Muscle of back (tissue), 11 donors: Measurements from ENCODE around the gene CPNE6. TPM values are rescaled to one million over a fixed set of nuclear protein-coding genes. Genes with fewer than 3 reads are reported as not detected.

ENCODE experiments used
- DNase-seq, 3 donors: peaks; one replicate each; pipeline versions ENCODE4 v3.0.0 to v3.0.0-alpha.2; 2013
- polyA plus RNA-seq, 10 donors: library from polyadenylated mRNA; unstranded; fragments of 120-200 nt; gene quantifications; one replicate each; pipeline ENCODE4 v1.2.1, GENCODE V29; 2013; ENCODE audit not compliant: insufficient read length in 10 of 10

Gene CPNE6
- polyA plus RNA-seq, 10 donors = 0.07 TPM; not detected in 9

DNA sequence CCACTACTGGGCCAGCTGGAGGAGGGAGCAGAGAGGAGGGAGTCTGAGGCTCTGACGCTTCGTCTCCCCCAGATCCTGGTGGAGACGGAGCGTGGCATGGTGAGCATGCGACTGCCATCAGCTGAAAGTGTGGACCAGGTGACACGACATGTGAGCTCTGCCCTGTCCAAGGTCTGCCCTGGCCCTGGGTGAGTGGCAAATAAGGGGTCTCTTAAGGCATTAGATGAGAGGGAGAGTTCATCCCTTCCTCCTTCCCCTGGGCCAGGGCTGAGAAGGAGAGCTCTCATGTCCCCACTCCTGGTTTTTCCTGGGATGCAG lies 17.1 kb upstream of the CPNE6 start:
- DNase-seq = no peak

DNA sequence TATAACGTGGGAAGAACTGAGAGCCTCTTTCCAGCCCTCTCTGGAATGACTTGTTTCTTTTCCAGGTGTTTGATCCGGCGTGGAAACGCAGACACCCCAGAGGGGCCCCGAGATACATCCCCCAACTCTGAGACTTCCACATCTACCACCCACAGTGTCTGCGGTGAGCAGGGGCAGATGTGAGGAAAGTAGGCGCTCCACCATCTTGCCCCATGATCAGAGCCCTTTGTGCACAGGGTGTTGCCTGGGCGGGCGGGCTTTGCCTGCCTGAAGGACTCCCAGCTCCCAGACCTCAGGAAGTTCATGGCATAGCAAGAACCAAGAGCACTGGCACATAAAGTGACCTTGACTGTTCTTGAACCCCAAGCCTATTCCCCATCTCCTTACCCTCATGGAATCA lies 16.7 kb upstream of the CPNE6 start:
- no peak for DNase-seq

DNA sequence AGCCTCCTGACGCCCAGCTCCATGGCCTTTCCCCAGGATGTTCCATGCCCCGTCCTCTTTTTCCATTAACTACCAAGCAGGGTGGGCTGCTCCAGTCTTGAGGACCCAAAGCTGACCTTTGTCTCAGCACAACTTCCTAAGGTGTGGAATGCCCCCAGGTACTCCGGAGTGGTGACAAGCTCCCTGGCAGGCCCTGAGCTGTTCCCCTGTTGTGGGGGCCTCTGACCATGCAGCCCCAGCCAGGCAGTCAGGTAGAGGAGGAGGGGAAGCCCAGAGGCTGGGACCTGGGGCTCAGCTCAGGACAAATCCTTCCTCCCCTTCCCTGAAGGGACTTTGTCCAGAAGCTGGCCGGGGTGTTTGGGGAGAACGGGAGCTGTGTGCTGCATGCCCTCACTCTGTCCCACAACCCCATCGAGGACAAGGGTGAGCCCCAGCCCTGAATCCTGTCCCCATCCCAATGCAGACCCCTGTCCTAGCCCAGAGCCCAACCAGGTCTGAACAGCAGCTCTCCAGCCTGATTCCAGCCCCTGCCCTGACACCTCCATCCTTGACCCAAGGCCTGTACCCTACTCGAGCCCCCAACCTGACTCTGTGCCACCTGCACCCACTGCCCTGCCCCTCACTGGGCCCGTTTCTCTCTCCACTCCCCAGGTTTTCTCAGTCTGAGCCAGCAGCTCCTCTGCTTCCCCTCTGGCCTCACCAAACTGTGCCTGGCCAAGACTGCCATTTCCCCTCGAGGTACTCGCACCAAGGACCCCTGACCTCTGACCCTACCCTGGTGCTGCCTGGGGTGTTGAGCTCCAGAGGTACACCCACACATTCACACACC lies 15.2 kb upstream of the CPNE6 start:
- DNase-seq = no peak

DNA sequence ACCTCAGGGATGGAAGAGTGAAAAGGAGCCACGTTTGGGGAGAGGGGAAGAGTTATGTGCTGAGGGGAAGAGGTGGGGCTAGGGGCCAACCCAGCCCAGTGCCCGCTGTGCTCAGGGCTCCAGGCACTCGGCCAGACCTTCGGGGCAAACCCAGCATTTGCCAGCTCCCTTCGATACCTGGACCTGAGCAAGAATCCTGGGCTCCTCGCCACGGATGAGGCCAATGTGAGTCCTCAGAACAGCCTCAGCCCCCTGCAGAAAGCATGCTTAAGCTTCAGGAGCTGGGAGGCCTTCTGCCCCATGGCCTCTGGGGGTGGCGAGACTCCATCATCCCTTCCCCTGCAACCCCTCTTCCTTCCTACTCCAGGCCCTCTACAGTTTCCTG lies 14.6 kb upstream of the CPNE6 start:
- DNase-seq = no peak

DNA sequence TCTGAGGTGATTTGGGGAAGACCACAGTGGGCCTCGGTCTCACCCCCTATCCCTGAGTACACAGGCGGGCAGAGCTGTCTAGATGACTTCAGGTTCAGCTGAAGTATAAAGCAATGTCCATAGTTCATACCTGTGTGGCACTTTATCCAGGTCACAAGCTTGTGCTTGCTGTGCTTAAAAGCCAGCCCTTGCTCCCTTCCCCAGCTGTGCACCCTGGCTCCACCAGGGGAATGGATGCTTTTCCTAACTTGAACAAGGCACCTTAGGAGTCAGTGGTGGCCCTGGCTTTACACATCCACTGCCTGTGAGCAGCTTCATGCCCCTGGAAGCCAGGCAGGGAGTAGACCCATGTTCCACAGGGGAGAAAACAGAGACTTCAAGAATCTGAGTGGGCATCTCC lies 14.1 kb upstream of the CPNE6 start:
- no peak for DNase-seq

DNA sequence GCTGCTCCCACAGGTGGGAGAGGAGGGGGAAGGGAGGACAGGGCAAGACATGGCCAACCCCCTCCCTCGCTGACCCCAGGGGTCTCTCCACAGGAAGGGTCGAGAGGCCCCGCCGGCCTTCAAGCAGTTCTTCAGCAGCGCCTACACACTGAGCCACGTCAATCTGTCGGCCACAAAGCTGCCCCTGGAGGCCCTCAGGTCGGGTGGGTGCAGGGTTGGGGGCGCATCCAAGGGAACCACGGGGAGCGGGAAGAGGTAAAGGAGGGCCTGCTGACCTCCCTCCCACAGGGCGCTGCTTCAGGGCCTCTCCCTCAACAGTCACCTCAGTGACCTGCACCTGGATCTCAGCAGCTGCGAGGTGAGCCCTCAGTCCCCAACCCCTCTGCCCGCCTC lies 13.5 kb upstream of the CPNE6 start:
- no peak for DNase-seq

DNA sequence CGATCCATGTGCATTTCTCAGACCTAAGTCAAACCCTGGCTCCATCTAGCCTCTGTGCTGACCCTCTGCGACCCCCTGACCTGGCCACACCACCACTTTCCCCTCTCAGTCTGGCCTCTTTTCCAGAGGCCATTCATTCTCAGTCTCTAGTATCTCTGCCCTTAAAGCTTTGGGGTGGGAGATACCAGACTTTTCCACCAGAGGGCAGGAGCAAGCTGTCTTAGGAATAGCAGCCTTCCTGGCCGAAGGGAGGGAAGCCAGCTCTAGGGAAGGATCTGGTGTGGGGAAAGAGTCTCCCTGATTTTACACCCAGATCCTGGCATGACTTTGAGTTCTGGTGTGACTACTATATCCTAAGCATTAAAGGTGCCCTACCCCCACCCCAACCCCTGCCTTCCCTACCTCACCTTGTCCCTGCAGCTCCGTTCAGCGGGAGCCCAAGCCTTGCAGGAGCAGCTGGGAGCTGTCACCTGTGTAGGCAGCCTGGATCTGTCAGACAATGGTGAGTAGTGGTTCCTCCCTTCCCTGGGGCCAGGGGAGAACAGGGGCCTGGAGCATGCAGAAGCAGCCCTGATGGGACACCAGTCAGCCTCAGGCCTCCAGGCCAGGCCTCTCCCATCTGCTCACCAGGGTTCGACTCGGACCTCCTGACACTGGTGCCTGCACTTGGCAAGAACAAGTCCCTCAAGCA lies 13.0 kb upstream of the CPNE6 start:
- peak; percentile 38 to 86 (median 77) for DNase-seq

DNA sequence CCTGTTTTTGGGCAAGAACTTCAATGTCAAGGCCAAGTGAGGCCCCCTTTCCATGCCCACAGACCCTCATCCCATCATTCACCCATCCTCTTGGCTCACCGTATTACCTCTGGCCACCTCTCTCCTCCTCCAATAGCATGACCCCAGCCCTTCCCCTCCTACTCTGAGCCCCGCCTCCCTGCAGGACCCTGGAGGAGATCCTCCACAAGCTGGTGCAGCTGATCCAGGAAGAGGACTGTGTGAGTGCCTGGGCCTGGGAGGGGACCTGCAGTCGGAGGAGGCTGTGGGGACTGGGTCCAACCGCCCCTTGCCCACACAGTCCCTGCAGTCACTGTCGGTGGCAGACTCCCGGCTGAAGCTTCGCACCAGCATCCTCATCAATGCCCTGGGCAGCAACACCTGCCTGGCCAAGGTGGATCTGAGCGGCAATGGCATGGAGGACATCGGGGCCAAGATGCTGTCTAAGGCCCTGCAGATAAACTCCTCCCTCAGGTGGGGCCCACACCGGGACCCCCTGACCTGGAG lies 12.3 kb upstream of the CPNE6 start:
- no peak for DNase-seq

DNA sequence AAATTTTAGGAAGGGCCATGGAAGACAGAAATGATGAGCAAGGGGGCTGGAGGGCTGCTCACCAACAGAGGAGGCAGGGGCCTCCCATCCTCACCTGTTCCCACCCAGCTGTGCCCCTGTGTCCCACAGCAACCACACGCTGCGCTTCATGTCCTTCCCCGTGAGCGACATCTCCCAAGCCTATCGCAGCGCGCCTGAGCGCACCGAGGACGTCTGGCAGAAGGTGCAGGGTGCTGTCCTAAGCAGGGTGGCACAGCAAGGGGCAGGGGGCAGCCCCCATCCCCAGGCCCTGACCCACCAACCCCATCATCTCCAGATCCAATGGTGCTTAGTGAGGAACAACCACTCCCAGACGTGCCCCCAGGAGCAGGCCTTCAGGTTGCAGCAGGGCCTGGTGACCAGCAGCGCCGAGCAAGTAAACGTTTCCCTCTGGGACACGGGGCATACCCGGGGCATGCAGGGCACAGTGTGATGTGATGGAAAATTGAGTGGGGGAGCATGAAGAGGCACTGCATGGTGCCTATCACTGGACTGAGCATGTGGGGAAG lies 11.4 kb upstream of the CPNE6 start:
- no peak for DNase-seq

DNA sequence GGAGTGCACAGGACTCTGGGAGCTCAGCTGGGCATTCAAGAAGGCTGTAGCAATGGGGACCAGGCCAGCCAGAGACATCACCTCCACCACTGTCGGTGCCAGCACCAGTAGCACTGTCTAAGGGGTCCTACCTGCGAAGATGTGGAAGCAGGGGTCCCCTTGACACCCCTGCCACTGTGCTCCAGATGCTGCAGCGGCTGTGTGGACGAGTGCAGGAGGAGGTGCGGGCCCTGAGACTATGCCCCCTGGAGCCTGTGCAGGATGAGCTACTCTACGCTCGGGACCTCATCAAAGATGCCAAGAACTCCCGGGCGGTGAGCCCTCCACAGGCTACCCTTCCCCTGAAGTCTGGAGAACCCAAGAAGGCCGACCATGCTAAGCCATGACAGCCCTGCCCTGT lies 10.9 kb upstream of the CPNE6 start:
- DNase-seq = no peak

DNA sequence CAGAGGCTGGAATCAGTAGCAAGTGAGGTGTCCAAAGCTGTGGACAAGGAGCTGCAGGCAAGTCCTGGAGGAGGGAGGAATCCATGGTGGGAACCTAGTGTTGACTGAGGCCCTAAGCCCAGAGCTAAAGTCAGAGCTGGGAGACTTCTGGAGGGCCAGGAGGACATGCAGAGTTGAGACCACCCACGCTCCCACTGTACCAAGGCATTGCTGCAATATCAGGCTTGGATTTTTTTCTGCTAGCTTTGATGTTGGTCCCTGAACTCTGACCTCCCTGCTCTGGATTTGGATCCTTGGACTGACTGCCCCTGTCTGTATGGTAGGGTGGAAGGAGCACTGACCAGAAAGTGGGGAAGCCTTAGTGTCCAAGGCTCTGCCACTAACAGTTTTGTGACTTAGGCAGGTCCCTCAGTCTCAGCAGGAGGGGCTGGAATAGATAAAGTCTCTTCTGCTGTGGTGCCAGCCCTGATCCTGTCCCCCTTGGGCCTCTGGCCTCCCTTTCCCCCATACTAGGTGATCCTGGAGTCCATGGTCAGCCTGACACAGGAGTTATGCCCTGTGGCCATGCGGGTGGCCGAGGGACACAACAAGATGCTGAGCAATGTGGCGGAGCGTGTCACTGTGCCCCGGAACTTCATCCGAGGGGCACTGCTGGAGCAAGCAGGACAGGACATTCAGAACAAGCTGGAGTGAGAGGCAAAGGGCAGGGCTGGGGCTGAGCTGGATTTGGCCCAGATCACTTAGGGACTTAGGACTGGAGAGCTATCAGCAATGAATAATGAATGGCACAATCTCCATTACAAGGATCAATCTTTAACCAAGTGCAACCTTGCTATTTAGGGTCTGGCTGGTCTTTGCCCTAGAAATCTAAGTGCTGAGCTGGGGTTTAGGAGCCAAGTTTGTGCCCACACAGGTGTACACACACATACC lies 10.1 kb upstream of the CPNE6 start:
- DNase-seq = no peak

DNA sequence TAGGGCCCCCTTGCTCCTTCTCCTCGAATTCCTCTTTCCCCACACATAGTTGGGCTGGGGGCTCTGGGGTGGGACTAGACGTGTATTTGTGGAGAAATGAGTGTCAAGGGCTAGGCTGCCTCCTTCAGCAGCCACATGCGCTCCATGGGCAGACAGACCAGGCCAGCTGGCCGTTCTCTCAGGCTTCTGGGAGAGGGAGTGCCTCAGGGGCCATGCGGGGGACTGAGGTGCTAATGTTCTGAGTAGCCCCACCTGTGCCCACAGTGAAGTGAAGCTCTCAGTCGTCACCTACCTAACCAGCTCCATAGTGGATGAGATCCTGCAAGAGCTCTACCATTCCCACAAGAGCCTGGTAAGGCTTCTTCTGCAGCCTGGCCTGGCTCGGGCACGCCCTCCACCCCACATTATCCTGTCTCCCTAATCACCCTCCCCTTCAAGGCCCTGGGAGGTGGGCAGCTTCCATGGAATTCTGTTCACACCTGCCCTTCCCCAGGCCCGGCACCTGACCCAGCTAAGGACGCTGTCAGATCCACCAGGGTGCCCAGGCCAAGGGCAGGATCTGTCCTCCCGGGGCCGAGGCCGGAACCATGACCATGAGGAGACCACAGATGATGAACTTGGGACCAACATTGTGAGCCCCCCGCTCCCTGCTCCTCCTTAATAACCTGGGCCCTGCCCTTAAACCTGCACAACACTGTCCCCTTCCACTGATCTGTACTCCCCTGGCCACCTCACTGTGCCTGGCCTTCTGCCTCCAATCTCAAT lies 9.0 kb upstream of the CPNE6 start:
- no peak for DNase-seq

DNA sequence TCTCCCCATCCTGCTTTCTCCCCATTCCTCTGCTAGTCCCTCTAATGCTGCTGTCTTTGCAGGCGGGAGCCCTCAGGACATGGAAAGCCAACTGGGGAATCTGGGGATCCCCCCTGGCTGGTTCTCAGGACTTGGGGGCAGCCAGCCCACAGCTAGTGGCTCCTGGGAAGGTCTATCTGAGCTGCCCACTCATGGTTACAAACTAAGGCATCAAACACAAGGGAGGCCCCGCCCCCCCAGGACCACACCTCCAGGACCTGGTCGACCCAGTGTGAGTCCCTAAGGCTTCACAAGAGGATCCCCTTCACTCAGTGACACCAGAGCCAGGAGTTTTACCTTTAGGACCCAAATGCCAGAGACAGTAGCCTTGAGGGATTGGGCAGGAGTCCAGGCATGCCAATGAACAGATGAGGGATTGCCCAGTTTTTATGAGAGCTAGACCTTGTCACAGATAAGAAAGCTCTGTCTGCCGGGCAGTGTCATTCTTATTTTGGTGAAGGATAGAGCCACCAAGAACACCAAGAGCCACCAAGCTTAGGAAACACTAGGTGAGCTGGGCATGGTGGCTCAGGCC lies 8.0 kb upstream of the CPNE6 start:
- DNase-seq = no peak

DNA sequence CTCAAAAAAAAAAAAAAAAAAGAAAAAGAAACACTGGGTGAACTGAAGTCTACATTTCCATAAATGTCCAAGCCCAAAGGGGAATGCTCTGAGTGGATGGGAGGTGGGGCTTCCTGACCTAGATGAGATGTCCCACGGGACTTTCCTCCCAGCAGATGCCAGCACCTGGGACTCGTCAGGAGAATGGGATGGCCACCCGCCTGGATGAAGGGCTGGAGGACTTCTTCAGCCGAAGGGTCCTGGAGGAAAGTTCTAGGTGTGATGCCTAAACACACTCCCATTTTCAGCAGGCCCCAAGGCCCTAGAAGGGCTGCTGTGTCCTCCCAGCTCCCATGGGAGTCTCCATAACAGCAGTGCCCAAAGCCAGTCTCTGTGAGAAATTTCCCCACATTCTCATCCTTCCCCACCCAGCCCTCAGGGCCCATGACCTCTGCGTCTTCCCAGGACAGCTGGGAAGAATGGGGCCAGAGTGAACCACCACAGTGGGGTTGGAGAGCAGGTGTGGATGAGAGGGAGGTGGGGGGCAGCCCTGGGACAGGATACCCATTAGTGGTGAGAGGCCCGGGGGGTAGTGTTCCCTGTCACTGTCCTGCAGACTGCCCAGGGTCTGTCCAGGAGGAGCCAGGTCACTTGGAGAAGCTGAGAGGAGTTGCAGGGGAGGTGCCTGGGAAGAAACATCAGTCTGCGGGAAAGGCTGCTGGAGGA lies 7.1 kb upstream of the CPNE6 start:
- DNase-seq = no peak

DNA sequence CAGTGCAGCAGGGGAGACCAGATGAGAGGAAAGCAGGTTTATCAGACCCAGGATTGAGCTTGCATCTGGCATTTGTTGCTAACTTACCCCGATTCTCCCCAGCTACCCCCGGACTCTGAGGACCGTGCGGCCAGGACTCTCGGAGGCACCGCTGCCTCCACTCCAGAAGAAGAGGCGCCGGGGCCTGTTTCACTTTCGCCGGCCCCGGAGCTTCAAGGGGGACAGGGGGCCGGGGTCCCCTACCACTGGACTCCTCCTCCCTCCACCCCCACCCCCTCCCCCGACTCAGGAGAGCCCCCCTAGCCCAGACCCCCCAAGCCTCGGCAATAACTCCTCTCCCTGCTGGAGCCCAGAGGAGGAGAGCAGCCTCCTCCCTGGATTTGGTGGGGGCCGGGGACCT lies 6.5 kb upstream of the CPNE6 start:
- DNase-seq = no peak

DNA sequence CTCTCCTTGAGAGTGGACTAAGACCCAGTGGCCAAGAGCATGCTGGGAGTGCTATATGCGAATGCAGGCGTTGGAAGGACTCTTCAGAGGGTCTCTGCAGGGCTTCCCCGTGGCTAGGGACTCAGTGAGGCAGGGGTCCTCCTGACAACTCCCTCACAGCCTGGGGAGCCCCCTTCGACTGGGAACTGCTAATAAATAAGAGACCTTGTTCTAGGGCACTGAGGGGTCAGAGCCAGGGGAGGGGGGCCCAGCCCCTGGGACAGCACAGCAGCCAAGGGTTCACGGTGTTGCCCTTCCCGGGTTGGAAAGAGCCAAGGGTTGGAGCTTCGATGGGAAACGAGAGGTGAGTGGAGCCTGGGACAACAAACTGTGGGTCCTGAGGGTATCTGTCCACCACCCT lies 6.0 kb upstream of the CPNE6 start:
- no peak for DNase-seq

DNA sequence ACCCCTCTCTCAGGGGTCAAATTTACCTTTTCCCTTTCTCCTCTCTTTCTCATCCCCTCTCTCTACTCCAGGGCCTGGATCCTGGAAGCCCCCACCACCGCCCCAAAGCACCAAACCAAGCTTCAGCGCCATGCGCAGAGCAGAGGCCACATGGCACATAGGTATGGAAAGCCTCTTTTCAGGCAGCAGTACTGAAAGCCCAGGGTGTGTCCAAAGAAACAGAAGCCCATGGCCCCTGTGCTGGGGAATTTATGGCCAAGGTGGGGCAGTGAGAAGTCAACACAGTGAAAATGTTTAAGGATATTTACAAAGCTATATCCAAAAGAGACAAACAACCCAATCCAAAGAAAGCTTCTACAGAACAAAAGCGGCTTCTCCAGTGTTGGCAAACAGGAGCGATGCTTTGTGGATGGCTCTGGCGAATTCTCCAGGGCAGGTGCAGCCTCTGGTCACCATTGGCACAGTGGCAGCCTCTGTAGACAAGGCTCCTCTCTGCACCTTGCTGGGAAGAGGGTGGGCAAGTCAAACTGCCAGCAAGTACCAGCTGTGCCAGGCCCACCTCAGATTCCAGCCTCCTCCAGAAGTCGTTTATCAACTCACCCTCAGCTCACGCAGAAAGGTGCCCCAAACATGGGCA lies 4.7 kb upstream of the CPNE6 start:
- no peak for DNase-seq

DNA sequence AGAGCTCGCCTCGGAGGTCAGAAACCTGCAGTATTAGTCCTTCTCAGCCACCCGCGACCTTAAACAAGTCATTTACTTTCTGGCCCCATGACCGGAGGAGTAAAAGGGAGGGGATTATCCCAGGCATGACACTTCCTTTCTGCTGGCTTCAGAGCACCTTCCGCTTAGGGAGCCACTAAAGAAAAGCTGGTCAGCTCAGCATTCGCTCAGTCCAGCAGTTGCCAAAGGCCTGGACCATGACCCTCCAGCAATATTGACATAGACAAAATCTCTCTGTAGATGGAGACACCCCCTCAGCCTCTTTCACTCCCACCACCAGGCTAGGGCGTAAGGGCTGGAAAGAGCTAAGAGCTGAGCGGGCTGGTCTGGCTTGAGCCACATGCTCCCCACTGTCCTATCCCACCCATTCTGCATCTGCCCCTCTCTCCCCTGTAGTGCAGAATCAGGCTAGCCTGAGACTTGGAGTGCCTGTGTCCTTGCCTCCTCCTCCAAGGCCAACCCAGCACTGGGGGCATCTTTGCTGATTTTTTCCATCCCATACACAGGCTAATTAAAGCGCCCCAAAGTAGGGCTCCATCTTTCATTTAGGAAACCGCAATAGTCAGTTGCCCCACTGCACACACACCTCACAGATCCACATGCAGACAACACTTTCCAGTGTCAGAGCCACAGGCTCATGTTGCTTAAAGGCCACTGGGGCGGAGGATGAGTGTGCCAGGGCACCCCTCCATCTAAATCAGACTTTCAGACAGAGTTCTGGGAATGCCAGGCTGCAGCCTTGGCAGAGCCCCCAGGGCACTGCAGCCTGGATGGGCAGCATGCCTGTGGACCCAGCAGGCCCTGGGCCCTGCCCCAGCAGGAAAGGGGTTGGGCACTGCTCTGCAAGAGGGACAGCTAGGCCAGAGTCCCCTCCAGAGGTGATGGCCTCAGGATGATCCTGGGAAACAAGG lies 4.0 kb upstream of the CPNE6 start:
- no peak for DNase-seq
